ENCODE results near the gene ABI3BP. TPM values are rescaled to one million over a fixed set of nuclear protein-coding genes. Genes with fewer than 3 reads are reported as not detected.

Gene ABI3BP
- total and polyA plus RNA-seq, 2 experiments from 2014 or later, result 0.42 to 0.57 TPM

DNA sequence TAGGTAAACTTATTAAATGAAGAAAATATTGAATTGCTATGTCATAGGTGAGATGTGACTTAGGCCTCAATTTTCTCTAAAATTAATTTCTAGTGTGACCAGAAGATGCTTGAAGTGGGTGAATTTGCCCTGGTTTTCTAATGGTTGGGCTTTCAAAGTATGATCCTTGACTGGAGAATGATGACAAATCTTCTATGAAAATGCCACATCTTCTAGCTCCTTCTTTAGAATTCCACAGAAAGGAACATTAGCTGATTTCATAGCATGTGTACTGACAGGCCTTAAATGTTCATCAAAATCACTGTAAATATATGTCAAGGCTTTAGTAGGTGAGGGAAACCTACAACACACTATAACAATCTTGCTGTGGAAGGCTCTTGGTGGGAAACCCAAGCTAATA is 8.9 kb downstream of the ABI3BP start (continued):
- TF ChIP-seq ZNF462 (CRISPR knock-in tag; IDR thresholded peaks at IDR 0.05), result no peak
- TF ChIP-seq EZH2 (IDR thresholded peaks at IDR 0.05; ENCODE audit: low read depth, unreplicated experiment), result no peak

DNA sequence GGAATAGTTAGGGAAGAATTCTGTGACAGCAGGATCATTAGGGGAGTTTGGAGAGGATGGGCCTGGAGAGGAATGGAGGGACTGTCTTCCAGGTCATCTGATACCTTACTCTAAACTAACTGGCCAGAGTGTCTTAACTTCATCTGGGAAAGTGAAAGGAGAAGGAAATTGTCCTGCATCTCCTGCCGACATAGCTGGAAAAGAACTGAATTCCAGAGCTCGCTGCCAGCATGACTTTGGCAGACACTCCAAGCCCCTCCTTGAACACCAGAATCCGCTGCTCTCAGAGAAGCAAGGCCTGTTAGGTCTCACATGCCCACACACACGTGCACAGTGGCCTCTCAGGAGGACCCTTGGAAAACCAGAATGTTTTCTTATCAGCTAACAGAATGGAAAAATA is 10.5 kb downstream of the ABI3BP start:
- no peak overlapping the region for H3K4me3 ChIP-seq
- no peaks in the 10 kb centered on the region for H3K79me2 ChIP-seq (replicated peaks; ENCODE audit: insufficient read depth)
- no peaks in the 10 kb centered on the region for H3K27me3 Mint-ChIP-seq (ENCODE audit: insufficient read depth, low read depth, poor library complexity)
- peak overlapping the region; percentile 61 for H2AFZ ChIP-seq
- H3K4me3 Mint-ChIP-seq, result no peak overlapping the region
- H3K9me3 Mint-ChIP-seq, result no peaks in the 10 kb centered on the region
- no peaks in the 10 kb centered on the region for H3K36me3 Mint-ChIP-seq (ENCODE audit: low read depth)
- H3K36me3 ChIP-seq (ENCODE audit: insufficient read depth), result no peaks in the 10 kb centered on the region
- ATAC-seq (no peak; the same call in 2 of the 3 replicates), DNase-seq (ENCODE audit: low spot score) (peak; percentile 8)
- no peak overlapping the region for H3K27ac ChIP-seq (ENCODE audit: low read depth)
- no peak overlapping the region for H3K4me2 ChIP-seq
- peaks cover 7% of the 10 kb centered on the region for H3K4me1 Mint-ChIP-seq
- H3F3A ChIP-seq (replicated peaks; ENCODE audit: low read depth), result no peaks in the 10 kb centered on the region
- H3K27me3 ChIP-seq (ENCODE audit: insufficient read depth), result no peaks in the 10 kb centered on the region
- peak overlapping the region; percentile 56; the same call in 1 of the 2 replicates for H3K27ac Mint-ChIP-seq
- no peaks in the 10 kb centered on the region for H4K20me1 ChIP-seq (replicated peaks; ENCODE audit: insufficient read depth)
- H3K9me2 ChIP-seq (ENCODE audit: insufficient read depth), result 0 out of 2 replicates have a peak, but pooled peaks cover 3% of the 10 kb centered on the region
- H3K4me1 ChIP-seq (ENCODE audit: insufficient read depth), result no peaks in the 10 kb centered on the region
- TF ChIP-seq EZH2phosphoT487 (IDR thresholded peaks at IDR 0.05; ENCODE audit: unreplicated experiment) (no peak), CREB1 (CRISPR knock-in tag; IDR thresholded peaks at IDR 0.05; ENCODE audit: low read depth) (no peak), STAT1 (IDR thresholded peaks at IDR 0.05; ENCODE audit: unreplicated experiment) (no peak), NANOG (IDR thresholded peaks at IDR 0.05; ENCODE audit: borderline replicate concordance) (no peak), JUNB (IDR thresholded peaks at IDR 0.05; ENCODE audit: unreplicated experiment) (no peak), EZH2 (IDR thresholded peaks at IDR 0.05; ENCODE audit: low read depth, unreplicated experiment) (no peak), ZNF331 (CRISPR knock-in tag; IDR thresholded peaks at IDR 0.05; ENCODE audit: low read depth) (no peak), ZNF114 (CRISPR knock-in tag; IDR thresholded peaks at IDR 0.05) (no peak)
- TF ChIP-seq, protein P1, sequence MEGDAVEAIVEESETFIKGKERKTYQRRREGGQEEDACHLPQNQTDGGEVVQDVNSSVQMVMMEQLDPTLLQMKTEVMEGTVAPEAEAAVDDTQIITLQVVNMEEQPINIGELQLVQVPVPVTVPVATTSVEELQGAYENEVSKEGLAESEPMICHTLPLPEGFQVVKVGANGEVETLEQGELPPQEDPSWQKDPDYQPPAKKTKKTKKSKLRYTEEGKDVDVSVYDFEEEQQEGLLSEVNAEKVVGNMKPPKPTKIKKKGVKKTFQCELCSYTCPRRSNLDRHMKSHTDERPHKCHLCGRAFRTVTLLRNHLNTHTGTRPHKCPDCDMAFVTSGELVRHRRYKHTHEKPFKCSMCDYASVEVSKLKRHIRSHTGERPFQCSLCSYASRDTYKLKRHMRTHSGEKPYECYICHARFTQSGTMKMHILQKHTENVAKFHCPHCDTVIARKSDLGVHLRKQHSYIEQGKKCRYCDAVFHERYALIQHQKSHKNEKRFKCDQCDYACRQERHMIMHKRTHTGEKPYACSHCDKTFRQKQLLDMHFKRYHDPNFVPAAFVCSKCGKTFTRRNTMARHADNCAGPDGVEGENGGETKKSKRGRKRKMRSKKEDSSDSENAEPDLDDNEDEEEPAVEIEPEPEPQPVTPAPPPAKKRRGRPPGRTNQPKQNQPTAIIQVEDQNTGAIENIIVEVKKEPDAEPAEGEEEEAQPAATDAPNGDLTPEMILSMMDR (conservative IDR thresholded peaks at IDR 0.05; ENCODE audit: low read depth in 2 of 2), result no peak
- TF ChIP-seq, protein P2, sequence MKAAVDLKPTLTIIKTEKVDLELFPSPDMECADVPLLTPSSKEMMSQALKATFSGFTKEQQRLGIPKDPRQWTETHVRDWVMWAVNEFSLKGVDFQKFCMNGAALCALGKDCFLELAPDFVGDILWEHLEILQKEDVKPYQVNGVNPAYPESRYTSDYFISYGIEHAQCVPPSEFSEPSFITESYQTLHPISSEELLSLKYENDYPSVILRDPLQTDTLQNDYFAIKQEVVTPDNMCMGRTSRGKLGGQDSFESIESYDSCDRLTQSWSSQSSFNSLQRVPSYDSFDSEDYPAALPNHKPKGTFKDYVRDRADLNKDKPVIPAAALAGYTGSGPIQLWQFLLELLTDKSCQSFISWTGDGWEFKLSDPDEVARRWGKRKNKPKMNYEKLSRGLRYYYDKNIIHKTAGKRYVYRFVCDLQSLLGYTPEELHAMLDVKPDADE (IDR thresholded peaks at IDR 0.05), result no peak
- TF ChIP-seq, protein P3, sequence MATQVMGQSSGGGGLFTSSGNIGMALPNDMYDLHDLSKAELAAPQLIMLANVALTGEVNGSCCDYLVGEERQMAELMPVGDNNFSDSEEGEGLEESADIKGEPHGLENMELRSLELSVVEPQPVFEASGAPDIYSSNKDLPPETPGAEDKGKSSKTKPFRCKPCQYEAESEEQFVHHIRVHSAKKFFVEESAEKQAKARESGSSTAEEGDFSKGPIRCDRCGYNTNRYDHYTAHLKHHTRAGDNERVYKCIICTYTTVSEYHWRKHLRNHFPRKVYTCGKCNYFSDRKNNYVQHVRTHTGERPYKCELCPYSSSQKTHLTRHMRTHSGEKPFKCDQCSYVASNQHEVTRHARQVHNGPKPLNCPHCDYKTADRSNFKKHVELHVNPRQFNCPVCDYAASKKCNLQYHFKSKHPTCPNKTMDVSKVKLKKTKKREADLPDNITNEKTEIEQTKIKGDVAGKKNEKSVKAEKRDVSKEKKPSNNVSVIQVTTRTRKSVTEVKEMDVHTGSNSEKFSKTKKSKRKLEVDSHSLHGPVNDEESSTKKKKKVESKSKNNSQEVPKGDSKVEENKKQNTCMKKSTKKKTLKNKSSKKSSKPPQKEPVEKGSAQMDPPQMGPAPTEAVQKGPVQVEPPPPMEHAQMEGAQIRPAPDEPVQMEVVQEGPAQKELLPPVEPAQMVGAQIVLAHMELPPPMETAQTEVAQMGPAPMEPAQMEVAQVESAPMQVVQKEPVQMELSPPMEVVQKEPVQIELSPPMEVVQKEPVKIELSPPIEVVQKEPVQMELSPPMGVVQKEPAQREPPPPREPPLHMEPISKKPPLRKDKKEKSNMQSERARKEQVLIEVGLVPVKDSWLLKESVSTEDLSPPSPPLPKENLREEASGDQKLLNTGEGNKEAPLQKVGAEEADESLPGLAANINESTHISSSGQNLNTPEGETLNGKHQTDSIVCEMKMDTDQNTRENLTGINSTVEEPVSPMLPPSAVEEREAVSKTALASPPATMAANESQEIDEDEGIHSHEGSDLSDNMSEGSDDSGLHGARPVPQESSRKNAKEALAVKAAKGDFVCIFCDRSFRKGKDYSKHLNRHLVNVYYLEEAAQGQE (IDR thresholded peaks at IDR 0.05; ENCODE audit: unreplicated experiment), result no peak

Data from GM23338 (cell line).